B cell (primary cell): ENCODE results near the gene MAPK8IP2. TPM values are rescaled to one million over a fixed set of nuclear protein-coding genes. Genes with fewer than 3 reads are reported as not detected.
"Not testable (repeated sequence)": the region's sequence is repeated elsewhere in the genome, so short reads cannot be mapped to it uniquely, and the experiment has no call there.

Experiments used
- ATAC-seq: fragments of 200-7000 bp; cut with Tn5 transposase; one replicate; pipeline ENCODE4 v1.10.0; 2021; ENCODE audit warnings: low read depth, mild to moderate bottlenecking, moderate number of reproducible peaks, moderate library complexity
- CTCF ChIA-PET: fragments of 350-600 bp; sonication (Branson Sonifier 250); formaldehyde crosslinking; loops from one replicate; lab custom pipeline; 2021; ENCODE audit warnings: antibody characterized with exemption, inconsistent platforms; lab: Charles Lee
- POLR2A ChIA-PET: fragments of 350-600 bp; sonication (Branson Sonifier 250); formaldehyde crosslinking; loops from one replicate; lab custom pipeline; 2021; ENCODE audit warnings: antibody characterized with exemption; lab: Charles Lee
- DNase-seq: peaks from one replicate; pipeline ENCODE4 v3.0.0; 2013
- H2AFZ ChIP-seq: 2 replicates; pipeline ENCODE4 v1.6.1; 2012; ENCODE audit warnings: mild to moderate bottlenecking, low read depth, low read length; ENCODE audit not compliant: insufficient read depth, poor library complexity, severe bottlenecking
- H3K27ac ChIP-seq, 2 donors: 1 replicate in 1 of 2; 2 replicates in 1 of 2; pipeline ENCODE4 v1.5.1; 2012 to 2013; ENCODE audit warnings: low read length in 2 of 2, mild to moderate bottlenecking in 2 of 2, moderate library complexity in 1 of 2
- H3K27me3 ChIP-seq, 4 experiments: fragments of 200-600 bp in 1 of 4; sonication (generic) in 1 of 4; replicated peaks in 1 of 4; 1 replicate in 2 of 4; 2 replicates in 2 of 4; pipeline versions ENCODE4 v1.6.1 to v1.7.0; 2013 to 2016; ENCODE audit warnings: low read length in 3 of 4, mild to moderate bottlenecking in 2 of 4, mixed read lengths in 1 of 4, moderate library complexity in 1 of 4; ENCODE audit not compliant: insufficient read depth in 4 of 4, control insufficient read depth in 3 of 4; ENCODE audit errors: control extremely low read depth in 1 of 4
- H3K36me3 ChIP-seq, 2 experiments: replicated peaks in 1 of 2; 1 replicate in 1 of 2; 2 replicates in 1 of 2; pipeline versions ENCODE4 v1.6.1 to v1.7.1; 2013; ENCODE audit warnings: low read length in 1 of 2; ENCODE audit not compliant: insufficient read depth in 2 of 2, control insufficient read depth in 1 of 2; ENCODE audit errors: control extremely low read depth in 1 of 2, extremely low read depth in 1 of 2
- H3K4me1 ChIP-seq, 2 donors: fragments of 200-600 bp in 1 of 2; sonication (generic) in 1 of 2; 1 replicate in 1 of 2; 2 replicates in 1 of 2; pipeline versions ENCODE4 v1.5.1 to v1.6.1; 2013 to 2017; ENCODE audit warnings: low read length in 2 of 2; ENCODE audit not compliant: control insufficient read depth in 2 of 2, insufficient read depth in 2 of 2
- H3K4me2 ChIP-seq: replicated peaks from 2 replicates; pipeline ENCODE3; 2012; ENCODE audit warnings: mild to moderate bottlenecking, low read depth, low read length; ENCODE audit not compliant: poor library complexity, severe bottlenecking
- H3K4me3 ChIP-seq, 5 experiments: fragments of 200-600 bp in 1 of 5; sonication (generic) in 1 of 5; 1 replicate in 3 of 5; 2 replicates in 2 of 5; pipeline versions ENCODE4 v1.5.1 to v1.7.0; 2011 to 2016; ENCODE audit warnings: low read length in 4 of 5, mild to moderate bottlenecking in 4 of 5, low read depth in 2 of 5, control low read depth in 1 of 5, moderate library complexity in 1 of 5; ENCODE audit not compliant: insufficient read depth in 1 of 5; ENCODE audit errors: control extremely low read depth in 1 of 5, extremely low read depth in 1 of 5
- H3K79me2 ChIP-seq: fragments of 200-600 bp; sonication (generic); one replicate; pipeline ENCODE4 v1.6.0; 2016; ENCODE audit warnings: low read length; ENCODE audit not compliant: control insufficient read depth, insufficient read depth
- H3K9ac ChIP-seq: fragments of 200-600 bp; sonication (generic); 2 replicates; pipeline ENCODE4 v1.6.1; 2017; ENCODE audit warnings: mild to moderate bottlenecking, low read length, moderate library complexity
- H3K9me3 ChIP-seq, 3 donors: one replicate each; pipeline versions ENCODE4 v1.6.1 to v1.7.1; 2013; ENCODE audit warnings: low read length in 2 of 3; ENCODE audit not compliant: control insufficient read depth in 2 of 3, insufficient read depth in 1 of 3; ENCODE audit errors: control extremely low read depth in 1 of 3
- H4K20me1 ChIP-seq: 2 replicates; pipeline ENCODE4 v1.6.0; 2012; ENCODE audit warnings: mild to moderate bottlenecking, low read length; ENCODE audit not compliant: insufficient read depth, control insufficient read depth, poor library complexity, severe bottlenecking
- H3K27ac Mint-ChIP-seq: one replicate; pipeline ENCODE4 v1.8.0; 2021; ENCODE audit warnings: mixed read lengths
- H3K27me3 Mint-ChIP-seq: one replicate; pipeline ENCODE4 v1.8.0; 2021; ENCODE audit warnings: mixed read lengths
- H3K4me1 Mint-ChIP-seq: one replicate; pipeline ENCODE4 v1.8.0; 2021; ENCODE audit warnings: mixed read lengths
- H3K4me3 Mint-ChIP-seq: one replicate; pipeline ENCODE4 v1.8.0; 2021; ENCODE audit warnings: mixed read lengths
- H3K9me3 Mint-ChIP-seq: one replicate; pipeline ENCODE4 v1.8.0; 2022; ENCODE audit warnings: mixed read lengths; ENCODE audit not compliant: insufficient read depth
- CTCF ChIP-seq: fragments of 200-600 bp; IDR thresholded peaks from one replicate; pipeline ENCODE4 v1.8.0; 2022; ENCODE audit warnings: antibody characterized with exemption, mild to moderate bottlenecking
- EZH2 ChIP-seq: IDR thresholded peaks from 2 replicates; pipeline ENCODE4 v1.6.1; 2012; ENCODE audit warnings: borderline replicate concordance, low read depth, mild to moderate bottlenecking, moderate library complexity, low read length; ENCODE audit not compliant: insufficient read depth, poor library complexity, severe bottlenecking
- WGBS: methylation state at CpG from one replicate; pipeline ENCODE4 v1.1.5; 2013; ENCODE audit warnings: missing lambda C conversion rate; ENCODE audit not compliant: insufficient coverage; 5-methylcytosine and 5-hydroxymethylcytosine counted together
- intact Hi-C: fragments of 100-400 bp; cut with micrococcal nuclease; formaldehyde crosslinking; loops from one replicate; pipeline ENCODE4 v1.10.0; 2022
- polyA plus RNA-seq: library from polyadenylated mRNA; depleted of rRNA; stranded (reverse); fragments of >200 nt; gene quantifications from 2 replicates; pipeline ENCODE4 v1.2.3, GENCODE V29; 2012
- total RNA-seq, 2 donors: library from RNA; stranded (reverse); fragments of 120-200 nt in 1 of 2; gene quantifications; 1 replicate in 1 of 2; 2 replicates in 1 of 2; pipeline versions ENCODE4 v1.2.3 to v1.2.4, GENCODE V29; 2013 to 2022

The MAPK8IP2 gene
- total and polyA plus RNA-seq, 2 donors (not counting 1 experiment from before 2014, with no cell fraction given), result 0.19 to 0.39 TPM

- Mint-ChIP-seq H3K4me3 (no peak overlapping the region), H3K4me1 (no peaks in the 10 kb centered on the region), H3K27ac (no peak overlapping the region), H3K27me3 (peaks cover 23% of the 10 kb centered on the region), H3K9me3 (no peaks in the 10 kb centered on the region)
- ATAC-seq, result no peak
- 94% methylated on average over 10 of the region's 10 CpGs for WGBS
- Histone ChIP-seq H2AFZ (no peak overlapping the region), H3K4me3 (no peak overlapping the region), H3K9ac (no peak overlapping the region), H3K36me3 (no peaks in the 10 kb centered on the region), H3K79me2 (no peaks in the 10 kb centered on the region), H4K20me1 (no peaks in the 10 kb centered on the region), H3K9me3 (peaks cover 0 to 8% (median 2%) of the 10 kb centered on the region in 3 donors), H3K27me3 (peaks cover 0 to 10% (median 0%) of the 10 kb centered on the region in 4 experiments), H3K4me1 (no peaks in the 10 kb centered on the region), H3K27ac (no peak overlapping the region), H3K4me2 (no peak overlapping the region)
- intact Hi-C loops, result no loop called here
- ChIA-PET CTCF (no interaction called here), POLR2A (no interaction called here)
- TF ChIP-seq CTCF, result no peak
- TF ChIP-seq EZH2, result no peak
- no peak for DNase-seq
Observed at GRCh38 chr22:50653256-50653655, 52.7 kb downstream of the MAPK8IP2 start.

GRCh38 chr22:50654664-50655063 is 54.1 kb downstream of the MAPK8IP2 start:
- H3K9me3 ChIP-seq, H2AFZ ChIP-seq, H3K79me2 ChIP-seq, H3K27ac Mint-ChIP-seq, POLR2A ChIA-PET, H3K4me3 ChIP-seq, H3K4me3 Mint-ChIP-seq, H4K20me1 ChIP-seq, H3K27ac ChIP-seq, CTCF ChIA-PET, H3K4me1 ChIP-seq, H3K4me1 Mint-ChIP-seq, H3K4me2 ChIP-seq, H3K9me3 Mint-ChIP-seq, intact Hi-C loops, H3K36me3 ChIP-seq, DNase-seq, ATAC-seq, H3K9ac ChIP-seq: not testable (repeated sequence)
- 86% methylated on average over 6 of the region's 6 CpGs for WGBS
- peaks cover 23% of the 10 kb centered on the region for H3K27me3 Mint-ChIP-seq
- H3K27me3 ChIP-seq, result peaks cover 0 to 10% (median 0%) of the 10 kb centered on the region in 4 experiments
